NCI-H748 (cell line): Measurements from ENCODE around the gene FRMD4A.

ENCODE experiments used
- DNase-seq: peaks from one replicate; lab custom pipeline; 2025; ENCODE audit not compliant: unreplicated experiment; lab: John Stamatoyannopoulos, UW

FRMD4A gene

GRCh38 chr10:13637303-13637856 is 693.3 kb downstream of the FRMD4A start:
- no peak for DNase-seq

- no peak for DNase-seq
These were observed 693.9 kb downstream of the FRMD4A start for GRCh38 chr10:13636776-13637175.

GRCh38 chr10:13634207-13634606 is 696.5 kb downstream of the FRMD4A start:
- DNase-seq: no peak

DNA sequence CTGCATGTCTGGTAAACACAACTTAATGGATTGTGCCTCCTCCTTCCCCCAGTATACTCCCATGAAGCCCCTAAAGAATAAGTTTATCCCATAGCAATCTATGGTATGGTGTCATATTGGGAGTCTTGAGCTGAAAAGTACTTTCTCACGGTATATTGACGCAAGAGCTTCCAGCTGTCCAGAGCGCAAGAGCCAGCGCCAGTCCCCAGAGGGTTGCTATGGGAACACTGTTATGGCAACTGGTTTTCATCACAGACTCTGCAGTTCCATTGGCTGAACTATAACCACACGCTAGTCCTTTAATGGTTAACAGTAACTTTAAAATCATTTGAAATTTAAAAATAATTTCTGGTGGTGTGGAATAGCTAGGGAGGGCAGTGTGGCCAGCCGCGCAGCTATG is 697.0 kb downstream of the FRMD4A start:
- DNase-seq: peak; percentile 48

DNA sequence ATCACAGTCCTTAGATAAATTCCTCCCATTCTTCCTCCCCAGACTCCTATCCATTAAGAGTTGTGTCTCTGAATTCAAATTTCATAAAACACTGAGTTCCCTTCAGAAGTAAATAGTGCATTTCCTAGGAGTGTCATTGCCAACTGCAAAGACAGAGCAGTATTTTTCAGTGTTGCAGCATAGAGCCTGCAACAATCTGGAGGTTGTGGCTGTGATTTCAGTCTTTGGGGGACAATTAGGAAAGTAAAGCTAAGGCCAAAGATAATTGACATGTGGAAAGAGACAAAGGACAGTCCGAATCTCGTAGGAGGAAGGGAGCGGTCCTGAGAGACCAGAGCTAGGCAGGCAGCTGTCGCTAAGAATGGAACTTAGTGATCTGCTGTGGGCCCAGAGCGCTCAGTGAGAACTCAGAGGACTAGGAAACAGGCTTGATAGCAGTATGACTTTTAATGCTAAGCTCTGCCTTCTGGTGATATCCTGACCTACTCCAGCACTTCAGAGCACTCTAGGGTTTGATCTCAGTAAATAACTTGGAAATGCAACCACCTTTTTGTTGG is 697.8 kb downstream of the FRMD4A start:
- no peak for DNase-seq

GRCh38 chr10:13632440-13632839 is 698.3 kb downstream of the FRMD4A start:
- no peak for DNase-seq

DNA sequence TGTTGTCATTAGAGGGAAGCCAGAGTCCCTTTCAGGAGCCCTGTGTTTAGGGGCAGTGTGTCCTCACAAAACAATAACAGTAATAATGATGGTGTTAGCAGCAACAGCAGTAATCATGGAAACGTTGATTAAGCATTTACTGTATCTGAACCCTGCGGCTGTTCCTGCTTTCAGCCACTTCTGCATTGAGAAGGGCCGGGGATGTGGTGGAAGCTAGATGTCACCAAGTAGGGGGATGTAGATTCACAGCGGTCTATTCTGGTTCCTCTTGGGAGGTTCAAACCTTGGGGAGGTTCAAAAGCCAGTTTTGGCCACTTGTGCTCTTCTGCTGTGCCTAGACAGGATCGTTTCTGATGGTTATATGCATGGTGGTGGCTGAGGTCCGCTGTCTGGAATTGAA is 699.1 kb downstream of the FRMD4A start:
- no peak for DNase-seq

- DNase-seq: no peak
These were observed 700.5 kb downstream of the FRMD4A start for GRCh38 chr10:13630231-13630630.

GRCh38 chr10:13629116-13629515 is 701.6 kb downstream of the FRMD4A start:
- DNase-seq: no peak

- no peak for DNase-seq
These were observed 702.1 kb downstream of the FRMD4A start for GRCh38 chr10:13628661-13629060.

GRCh38 chr10:13627459-13628310 is 703.0 kb downstream of the FRMD4A start:
- DNase-seq: no peak

DNA sequence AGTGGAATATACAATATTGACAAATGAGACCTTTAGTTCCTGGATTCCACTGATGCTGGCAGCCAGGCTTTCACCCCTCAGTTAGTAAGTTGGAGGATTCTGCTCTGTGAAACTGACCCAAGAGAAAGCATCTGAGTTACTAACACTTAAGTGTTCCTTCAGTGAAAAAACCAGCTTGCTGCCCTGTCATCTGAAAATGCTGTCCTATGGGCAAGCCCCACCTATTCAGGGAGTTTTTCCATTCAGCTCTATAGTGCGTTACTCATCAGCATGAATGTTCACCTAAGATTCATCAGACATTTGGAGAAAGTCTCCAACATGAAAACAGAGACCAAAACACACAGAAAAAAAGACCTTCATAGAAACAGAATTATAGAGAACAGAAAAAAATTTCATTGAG is 706.1 kb downstream of the FRMD4A start:
- no peak for DNase-seq

GRCh38 chr10:13621931-13622330 is 708.8 kb downstream of the FRMD4A start:
- DNase-seq: no peak

GRCh38 chr10:13617116-13617515 is 713.6 kb downstream of the FRMD4A start:
- DNase-seq: no peak

GRCh38 chr10:13615650-13616300 is 714.9 kb downstream of the FRMD4A start:
- DNase-seq: no peak

DNA sequence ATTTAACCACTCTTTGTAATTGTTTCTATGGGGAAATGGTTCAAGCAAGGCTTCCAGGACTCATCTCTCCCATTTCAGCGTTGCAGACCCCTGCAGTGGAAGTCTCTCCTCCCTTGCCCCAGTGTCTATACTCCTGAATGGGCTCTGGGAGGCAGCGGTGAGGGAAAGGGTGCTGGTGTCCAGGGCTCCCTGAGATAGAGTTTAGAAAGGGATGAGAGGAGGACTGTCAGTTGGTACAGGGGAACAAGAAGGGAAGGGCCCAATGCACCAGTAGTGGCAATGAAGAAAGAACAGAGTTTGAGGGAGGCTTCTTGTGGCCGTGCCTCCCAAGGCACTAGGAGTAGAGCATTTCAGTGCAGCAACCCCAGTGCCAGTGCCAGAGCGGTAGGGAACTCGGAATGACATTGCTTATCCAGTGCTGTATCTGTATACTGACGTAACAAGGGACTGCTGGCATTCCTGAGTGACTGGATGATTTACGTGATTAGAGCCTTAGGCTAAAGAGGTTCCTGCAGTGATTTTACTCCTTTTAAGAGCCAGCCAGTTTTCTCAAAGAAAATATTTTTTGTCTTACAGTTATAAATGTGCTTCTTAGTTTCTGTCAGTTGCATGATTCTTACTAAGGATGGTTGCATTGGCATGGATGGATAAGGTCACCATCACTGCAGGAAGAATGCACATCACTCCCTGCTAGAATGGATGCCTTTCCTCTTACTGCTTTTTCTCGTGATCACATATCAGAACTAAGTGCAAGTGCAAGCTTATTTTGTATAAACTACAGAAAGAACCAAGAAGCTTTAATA is 716.0 kb downstream of the FRMD4A start:
- DNase-seq: no peak

DNA sequence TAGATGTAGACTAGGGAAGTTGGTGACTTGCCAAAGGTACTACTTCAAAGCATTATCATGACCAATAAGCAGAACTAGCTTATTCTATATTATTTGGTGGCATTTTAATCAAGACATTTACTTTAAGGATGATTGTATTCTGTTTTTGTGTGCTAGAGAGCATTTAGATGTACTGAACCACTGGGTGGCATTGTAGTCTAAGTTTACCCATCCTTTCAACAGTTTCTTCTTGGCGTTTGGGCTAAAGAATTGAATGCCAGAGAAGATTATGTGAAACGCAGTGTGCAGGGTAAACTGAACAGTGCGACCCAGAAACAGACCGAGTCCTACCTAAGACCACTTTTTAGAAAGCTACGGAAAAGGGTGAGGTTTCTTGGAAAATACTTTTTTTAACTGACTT is 717.2 kb downstream of the FRMD4A start:
- no peak for DNase-seq

- no peak for DNase-seq
These were observed 717.9 kb downstream of the FRMD4A start for GRCh38 chr10:13612654-13613373.

DNA sequence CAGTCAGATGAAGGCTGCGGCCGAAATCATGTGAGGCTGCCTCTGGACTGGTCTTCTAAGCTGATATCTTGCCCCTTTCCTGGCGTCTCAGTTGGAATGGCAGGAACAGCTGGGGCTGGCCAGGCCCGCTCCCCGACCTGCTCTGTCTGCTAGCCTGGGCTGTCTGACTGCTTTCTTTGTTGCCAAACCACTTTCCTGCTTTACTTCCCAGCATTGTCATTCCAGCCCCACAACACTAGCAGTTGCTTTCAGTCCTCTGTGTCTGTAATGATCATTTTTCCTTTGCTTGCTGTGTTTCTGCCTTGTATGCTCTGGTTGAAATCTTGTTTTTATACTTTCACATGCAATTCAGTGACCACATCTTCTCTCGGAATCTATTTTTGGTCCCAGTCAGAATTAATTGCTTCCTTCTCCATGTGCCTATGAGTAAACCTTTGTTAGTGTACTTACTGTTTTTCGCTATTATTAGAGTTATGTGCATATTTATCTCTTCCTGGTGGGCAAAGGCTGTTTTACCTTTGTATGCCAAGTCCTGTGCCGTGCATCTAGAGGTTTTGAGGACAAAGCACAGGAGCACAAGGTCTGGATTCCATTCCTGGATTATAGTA is 722.4 kb downstream of the FRMD4A start:
- DNase-seq: no peak
